Adrenal gland (tissue), 5 donors: ENCODE results near the gene MAML1.

ENCODE experiments used
- CTCF ChIP-seq, 6 experiments: fragments of 450-650 bp in 4 of 6; fragments of 200-600 bp in 2 of 6; sonication (generic) in 1 of 6; IDR thresholded peaks; 1 replicate in 5 of 6; 2 replicates in 1 of 6; pipeline versions ENCODE4 v1.5.1 to v1.8.0; 2016 to 2021; ENCODE audit warnings: antibody characterized with exemption in 6 of 6, mild to moderate bottlenecking in 2 of 6, moderate library complexity in 1 of 6
- POLR2A ChIP-seq, 2 donors: fragments of 450-650 bp; IDR thresholded peaks; one replicate each; pipeline ENCODE4 v1.6.1; 2017; ENCODE audit warnings: antibody characterized with exemption in 2 of 2, mild to moderate bottlenecking in 2 of 2, moderate library complexity in 1 of 2
- donor health status: DM: no; HTN: no; CAD: no.

- no peak for TF ChIP-seq CTCF (IDR thresholded peaks at IDR 0.05)
- TF ChIP-seq POLR2A (IDR thresholded peaks at IDR 0.05), result no peak
These were observed 71.3 kb downstream of the MAML1 start for GRCh38 chr5:179803651-179804554.
